Sigmoid colon (tissue), 4 donors: ENCODE data around the gene C14orf180.

ENCODE experiments used
- POLR2AphosphoS5 ChIP-seq, 4 donors: sonication (generic); formaldehyde crosslinking; IDR thresholded peaks; one replicate each; pipeline ENCODE4 v1.6.1; 2017; ENCODE audit warnings: antibody characterized with exemption in 4 of 4
- TF ChIP-seq, protein P1 (sequence below), 4 experiments: fragments of 450-650 bp in 3 of 4; fragments of 200-600 bp in 1 of 4; IDR thresholded peaks; one replicate each; pipeline ENCODE4 v1.5.1; 2016 to 2019; ENCODE audit warnings: antibody characterized with exemption in 4 of 4, mild to moderate bottlenecking in 3 of 4, moderate library complexity in 2 of 4

DNA sequence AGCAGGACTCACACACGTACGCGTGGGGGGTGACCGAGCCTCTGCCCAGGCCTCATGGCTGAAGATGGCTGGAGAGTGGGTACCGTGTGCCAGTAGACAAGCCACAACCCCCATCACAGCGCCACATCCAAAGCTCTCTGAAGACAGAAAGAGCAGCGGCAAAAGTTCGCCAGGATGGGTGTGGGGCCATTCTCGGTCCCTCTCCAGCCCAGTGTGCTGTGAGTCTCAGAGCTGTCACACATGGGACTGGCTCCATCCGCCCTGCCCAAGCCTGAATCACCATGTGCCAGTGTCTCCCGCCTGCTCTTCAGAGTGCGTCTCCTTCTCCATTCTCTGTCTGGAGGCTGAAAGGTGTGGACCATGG is 19.3 kb downstream of the C14orf180 start:
- TF ChIP-seq, protein P1, sequence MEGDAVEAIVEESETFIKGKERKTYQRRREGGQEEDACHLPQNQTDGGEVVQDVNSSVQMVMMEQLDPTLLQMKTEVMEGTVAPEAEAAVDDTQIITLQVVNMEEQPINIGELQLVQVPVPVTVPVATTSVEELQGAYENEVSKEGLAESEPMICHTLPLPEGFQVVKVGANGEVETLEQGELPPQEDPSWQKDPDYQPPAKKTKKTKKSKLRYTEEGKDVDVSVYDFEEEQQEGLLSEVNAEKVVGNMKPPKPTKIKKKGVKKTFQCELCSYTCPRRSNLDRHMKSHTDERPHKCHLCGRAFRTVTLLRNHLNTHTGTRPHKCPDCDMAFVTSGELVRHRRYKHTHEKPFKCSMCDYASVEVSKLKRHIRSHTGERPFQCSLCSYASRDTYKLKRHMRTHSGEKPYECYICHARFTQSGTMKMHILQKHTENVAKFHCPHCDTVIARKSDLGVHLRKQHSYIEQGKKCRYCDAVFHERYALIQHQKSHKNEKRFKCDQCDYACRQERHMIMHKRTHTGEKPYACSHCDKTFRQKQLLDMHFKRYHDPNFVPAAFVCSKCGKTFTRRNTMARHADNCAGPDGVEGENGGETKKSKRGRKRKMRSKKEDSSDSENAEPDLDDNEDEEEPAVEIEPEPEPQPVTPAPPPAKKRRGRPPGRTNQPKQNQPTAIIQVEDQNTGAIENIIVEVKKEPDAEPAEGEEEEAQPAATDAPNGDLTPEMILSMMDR (IDR thresholded peaks at IDR 0.05) = no peak
- TF ChIP-seq POLR2AphosphoS5 (IDR thresholded peaks at IDR 0.05) = no peak
